Measurements from ENCODE around the gene PKMYT1. TPM values are rescaled to one million over a fixed set of nuclear protein-coding genes. Genes with fewer than 3 reads are reported as not detected.
"Not testable (repeated sequence)": the region's sequence is repeated elsewhere in the genome, so short reads cannot be mapped to it uniquely, and the experiment has no call there.

The PKMYT1 gene
- total and polyA plus RNA-seq, 2 of the 4 experiments (the other 2 are of a cell fraction) = 1.8 to 14.9 TPM

GRCh38 chr16:2931231-2931914 lies 48.9 kb downstream of the PKMYT1 start:
- intact Hi-C loops (cut with micrococcal nuclease); H2BK5ac ChIP-seq (ENCODE audit: low read depth, low read length, poor library complexity, severe bottlenecking); H3K18ac ChIP-seq (ENCODE audit: low read depth, low read length); H3K4ac ChIP-seq (ENCODE audit: low read depth, low read length); H4K91ac ChIP-seq (ENCODE audit: insufficient read depth, low read depth, low read length); H3K14ac ChIP-seq (replicated peaks; ENCODE audit: low read depth, low read length); H2AFZ ChIP-seq (replicated peaks; ENCODE audit: low read length, poor library complexity); H3K27me3 ChIP-seq (ENCODE audit: control insufficient read depth, insufficient read depth, low read length); H3K27ac ChIP-seq (ENCODE audit: insufficient read depth, low read length); H3K23ac ChIP-seq (ENCODE audit: low read depth, low read length); H3K9me3 ChIP-seq (ENCODE audit: control insufficient read depth, insufficient read depth, low read length); H4K8ac ChIP-seq (ENCODE audit: low read depth in 2 of 2, low read length in 2 of 2); POLR2A ChIA-PET (ENCODE audit: unreplicated experiment); in situ Hi-C loops (cut with MboI; ENCODE audit: low sequenced_read_pairs); BruUV-seq (replicated peaks); H2BK20ac ChIP-seq (ENCODE audit: low read depth, low read length); H3K4me3 ChIP-seq (ENCODE audit: insufficient read depth, low read depth, low read length); H2BK120ac ChIP-seq (ENCODE audit: low read depth, low read length); H3K4me1 ChIP-seq (ENCODE audit: control insufficient read depth, insufficient read depth, low read length); H3K4me2 ChIP-seq (ENCODE audit: low read depth, low read length); H2AK9ac ChIP-seq (replicated peaks; ENCODE audit: low read depth, low read length, poor library complexity); H3K56ac ChIP-seq (ENCODE audit: extremely low read depth, insufficient read depth, low read length); H4K5ac ChIP-seq (ENCODE audit: low read depth, low read length); DNase-seq; H2BK15ac ChIP-seq (ENCODE audit: low read depth, low read length); H3K9ac ChIP-seq (ENCODE audit: low read depth, low read length); dilution Hi-C loops (cut with HindIII; ENCODE audit: low sequenced_read_pairs, unreplicated experiment); H2AK5ac ChIP-seq (ENCODE audit: low read depth, low read length); H4K20me1 ChIP-seq (ENCODE audit: insufficient read depth, low read length); ATAC-seq (ENCODE audit: low read depth); H3K9me1 ChIP-seq (ENCODE audit: insufficient read depth, low read length): not testable (repeated sequence)
- Histone ChIP-seq H3K36me3 (ENCODE audit: control insufficient read depth, insufficient read depth, low read length) (peaks cover 44% of the 10 kb centered on the region), H3K79me1 (ENCODE audit: low read depth in 1 of 2, low read length in 2 of 2) (peaks cover 6 to 25% of the 10 kb centered on the region in 2 experiments)
- CTCF ChIA-PET = interaction anchor here (1.0 kb wide), 1 partner anchor 9 kb away, joined by 3 read pairs; no protein-coding TSS in a partner anchor
- 70% methylated on average over 2 of the region's 13 CpGs; no CpG with 5 or more reads in 1 of the 2 experiments for WGBS, 2 experiments (ENCODE audit: extremely low coverage in 2 of 2, insufficient read length in 1 of 2)
